ENCODE results near the gene INPP4A.
"Not testable (repeated sequence)": the region's sequence is repeated elsewhere in the genome, so short reads cannot be mapped to it uniquely, and the experiment has no call there.

The INPP4A gene

DNA sequence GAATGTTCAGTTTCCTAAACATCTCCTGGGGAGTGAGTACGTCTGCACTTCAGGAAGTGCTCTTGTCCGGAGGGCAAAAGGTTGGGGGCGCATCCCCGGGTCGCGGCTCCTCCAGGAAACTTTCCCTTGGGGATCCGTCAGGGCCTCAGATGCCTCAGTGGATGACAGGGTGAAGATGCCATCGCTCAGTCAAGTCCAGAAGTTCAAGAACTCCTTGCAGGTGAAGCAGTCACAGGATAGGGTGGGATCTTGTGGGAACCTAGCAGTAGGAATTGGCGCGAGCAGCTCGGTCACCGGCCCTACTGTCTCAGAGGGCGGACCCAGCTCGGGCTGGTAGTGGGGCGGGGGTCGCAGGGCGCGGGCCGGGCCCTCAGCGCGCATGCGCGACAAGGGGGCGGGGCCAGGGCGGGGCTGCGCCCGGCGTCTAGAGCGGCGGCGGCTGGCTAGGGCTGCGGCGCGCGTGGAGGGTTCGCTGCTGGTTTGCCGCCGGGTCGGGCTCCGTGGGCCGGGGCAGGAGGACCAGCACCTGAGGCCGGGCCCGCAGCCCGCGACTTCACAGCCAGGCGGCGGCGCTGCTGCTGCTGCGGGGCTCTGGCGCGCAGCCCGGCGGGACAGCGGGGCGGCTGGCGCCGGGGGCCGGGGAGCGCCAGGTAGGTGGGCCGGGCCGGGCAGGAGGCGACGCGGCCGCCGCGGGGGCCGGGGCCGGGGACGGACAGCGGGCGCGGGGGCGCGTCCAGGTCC is at the start of gene INPP4A:
TSS of gene INPP4A (plus strand) at position 423 of the 741 bp plus-strand sequence. CDS start 75,191 bp downstream, outside the sequence.
- DNase-seq (ENCODE audit: low read depth in 2 of 2): peak; percentile 40 to 65

- DNase-seq (ENCODE audit: low read depth in 2 of 2): no peak
Observed at GRCh38 chr2:98395977-98396376, 48.7 kb upstream of the INPP4A start.

DNA sequence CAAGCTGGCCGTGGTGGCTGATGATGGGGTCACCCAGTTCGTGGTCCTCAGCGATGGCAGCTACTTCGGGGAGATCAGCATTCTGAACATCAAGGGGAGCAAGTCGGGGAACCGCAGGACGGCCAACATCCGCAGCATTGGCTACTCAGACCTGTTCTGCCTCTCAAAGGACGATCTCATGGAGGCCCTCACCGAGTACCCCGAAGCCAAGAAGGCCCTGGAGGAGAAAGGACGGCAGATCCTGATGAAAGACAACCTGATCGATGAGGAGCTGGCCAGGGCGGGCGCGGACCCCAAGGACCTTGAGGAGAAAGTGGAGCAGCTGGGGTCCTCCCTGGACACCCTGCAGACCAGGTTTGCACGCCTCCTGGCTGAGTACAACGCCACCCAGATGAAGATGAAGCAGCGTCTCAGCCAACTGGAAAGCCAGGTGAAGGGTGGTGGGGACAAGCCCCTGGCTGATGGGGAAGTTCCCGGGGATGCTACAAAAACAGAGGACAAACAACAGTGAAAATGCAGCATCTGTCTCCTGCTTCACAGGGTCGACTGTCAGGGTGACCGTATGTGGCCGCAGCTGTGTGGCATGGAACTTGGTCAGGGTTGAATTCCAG is 47.8 kb upstream of the INPP4A start:
- no peak for DNase-seq (ENCODE audit: low read depth in 2 of 2)

DNA sequence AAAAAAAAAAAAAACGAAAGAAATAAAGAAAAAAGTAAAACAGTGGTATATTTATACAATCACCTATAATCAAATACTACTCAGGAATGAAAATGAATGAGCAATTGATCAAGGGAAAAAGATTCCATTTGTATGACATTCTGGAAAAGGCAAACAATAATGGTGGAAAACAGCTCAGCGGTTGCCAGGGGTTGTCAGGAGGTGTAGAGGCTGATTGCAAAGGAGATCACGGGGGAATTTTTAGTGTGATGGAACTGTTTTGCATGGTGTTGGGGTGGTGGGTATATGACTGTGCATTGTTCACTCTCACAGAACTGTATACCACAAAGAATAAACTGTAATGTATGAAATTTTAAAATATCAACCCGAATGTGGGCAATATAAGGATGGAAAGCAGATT is 45.5 kb upstream of the INPP4A start:
- no peak for DNase-seq (ENCODE audit: low read depth in 2 of 2)

DNA sequence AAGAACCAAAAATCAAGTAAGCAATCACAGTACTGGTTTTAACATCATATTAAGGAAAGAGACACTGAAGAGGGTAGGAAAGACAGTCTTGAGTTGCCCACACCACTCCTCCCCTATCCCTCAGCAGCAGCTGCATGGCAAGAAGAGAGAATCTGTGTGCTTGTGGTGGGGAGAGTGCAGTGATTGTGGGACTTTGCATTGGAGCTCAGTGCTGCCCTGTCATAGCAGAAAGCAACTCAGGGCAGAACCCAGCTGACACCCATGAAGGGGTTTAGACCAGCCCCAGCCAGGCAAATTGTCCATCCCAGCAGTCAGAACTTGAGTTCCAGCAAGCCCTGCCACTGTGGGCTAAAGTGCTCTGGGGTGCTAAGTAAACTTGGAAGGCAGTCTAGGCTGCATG is 40.8 kb upstream of the INPP4A start:
- no peak for DNase-seq (ENCODE audit: low read depth in 2 of 2)

DNA sequence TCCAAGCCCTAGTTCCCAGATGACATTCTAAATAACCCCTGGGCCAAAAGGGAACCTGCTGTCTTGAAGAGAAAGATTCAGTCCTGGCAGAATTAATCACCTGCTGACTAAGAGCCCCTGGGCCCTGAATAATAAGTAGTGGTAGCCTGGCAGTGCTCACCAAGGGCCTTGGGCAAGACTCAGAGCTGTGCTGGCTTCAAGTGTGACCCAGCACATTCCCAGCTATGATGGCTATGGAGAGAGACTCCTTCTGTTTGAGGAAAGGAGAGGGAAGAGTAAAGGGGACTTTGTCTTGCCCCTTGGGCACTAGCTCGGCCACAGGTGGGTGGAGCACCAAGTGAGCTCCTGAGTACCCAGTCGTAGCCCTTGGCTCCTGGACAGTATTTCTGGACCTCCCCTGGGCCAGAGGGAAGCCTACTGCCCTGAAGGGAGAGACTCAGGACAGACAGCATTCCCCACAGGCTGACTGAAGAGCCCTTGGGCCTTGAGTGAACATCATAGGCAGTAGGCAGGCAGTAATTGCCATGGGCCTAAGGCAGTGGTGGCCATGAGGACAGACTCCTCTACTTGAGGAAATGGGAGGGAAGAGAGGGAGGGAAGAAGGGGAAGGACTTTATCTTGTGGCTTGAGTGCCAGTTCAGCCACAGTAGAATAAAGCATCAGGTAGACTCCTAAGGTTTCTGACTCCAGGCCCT is 40.0 kb upstream of the INPP4A start:
- DNase-seq (ENCODE audit: low read depth in 2 of 2): no peak

GRCh38 chr2:98405301-98405700 is 39.4 kb upstream of the INPP4A start:
- DNase-seq (ENCODE audit: low read depth in 2 of 2): no peak

GRCh38 chr2:98408155-98408554 is 36.5 kb upstream of the INPP4A start:
- no peak for DNase-seq (ENCODE audit: low read depth in 2 of 2)

DNA sequence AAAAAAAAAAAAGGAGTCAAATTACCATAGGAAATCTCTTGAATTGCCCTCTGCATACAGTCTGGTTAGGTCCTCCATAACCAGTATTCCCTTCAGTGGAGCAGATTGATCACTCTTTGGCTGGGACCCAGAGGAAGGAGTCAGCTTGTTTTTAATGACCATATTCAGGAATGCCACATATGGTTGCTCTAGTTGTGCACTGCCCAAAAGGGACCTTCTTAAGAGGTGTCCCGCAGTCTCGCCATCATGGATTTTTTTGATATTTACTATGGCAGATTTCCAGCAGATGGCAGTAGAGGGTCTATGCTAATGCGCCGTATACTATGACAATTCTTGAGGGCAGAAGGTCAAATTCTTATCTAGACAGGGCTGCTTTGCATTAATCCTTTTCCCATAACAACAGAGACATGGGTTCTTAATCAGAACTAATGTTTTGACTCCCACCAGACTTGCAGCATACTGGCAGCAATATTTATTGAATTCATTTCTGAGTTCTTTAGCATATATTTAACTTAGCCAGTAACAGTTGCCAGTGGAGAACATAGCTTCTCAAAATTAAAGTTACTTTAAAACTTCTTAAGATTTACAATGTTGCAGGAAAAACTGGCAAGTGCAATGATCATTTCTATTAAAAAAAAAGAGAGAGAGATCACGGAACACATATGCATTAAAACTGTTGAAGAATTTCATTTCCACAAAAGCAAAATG is 31.8 kb upstream of the INPP4A start:
- peak; percentile 10 to 15 for DNase-seq (ENCODE audit: low read depth in 2 of 2)

- not testable (repeated sequence) for DNase-seq (ENCODE audit: low read depth in 2 of 2)
Observed at GRCh38 chr2:98414246-98414645, 30.4 kb upstream of the INPP4A start.

DNA sequence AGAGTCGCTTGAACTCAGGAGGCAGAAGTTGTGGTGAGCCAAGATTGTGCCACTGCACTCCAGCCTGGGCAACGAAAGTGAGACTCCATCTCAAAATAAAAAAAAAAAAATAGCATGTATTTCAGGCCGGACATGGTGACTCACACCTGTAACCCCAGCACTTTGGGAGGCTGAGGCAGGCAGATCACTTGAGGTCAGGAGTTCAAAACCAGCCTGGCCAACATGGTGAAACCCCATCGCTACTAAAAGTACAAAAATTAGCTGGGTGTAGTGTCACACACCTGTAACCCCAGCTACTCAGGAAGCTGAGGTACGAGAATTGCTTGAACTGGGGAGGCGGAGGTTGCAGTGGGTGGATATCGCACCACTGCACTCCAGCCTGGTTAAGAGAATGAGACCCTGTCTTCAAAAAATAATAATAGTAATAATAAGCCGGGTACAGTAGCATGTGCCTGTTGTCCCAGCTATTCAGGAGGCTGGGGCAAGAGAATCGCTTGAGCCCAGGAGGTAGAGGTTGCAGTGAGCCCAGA is 28.9 kb upstream of the INPP4A start:
- DNase-seq (ENCODE audit: low read depth in 2 of 2): not testable (repeated sequence)

GRCh38 chr2:98416383-98417159 is 28.1 kb upstream of the INPP4A start:
- no peak for DNase-seq (ENCODE audit: low read depth in 2 of 2)

DNA sequence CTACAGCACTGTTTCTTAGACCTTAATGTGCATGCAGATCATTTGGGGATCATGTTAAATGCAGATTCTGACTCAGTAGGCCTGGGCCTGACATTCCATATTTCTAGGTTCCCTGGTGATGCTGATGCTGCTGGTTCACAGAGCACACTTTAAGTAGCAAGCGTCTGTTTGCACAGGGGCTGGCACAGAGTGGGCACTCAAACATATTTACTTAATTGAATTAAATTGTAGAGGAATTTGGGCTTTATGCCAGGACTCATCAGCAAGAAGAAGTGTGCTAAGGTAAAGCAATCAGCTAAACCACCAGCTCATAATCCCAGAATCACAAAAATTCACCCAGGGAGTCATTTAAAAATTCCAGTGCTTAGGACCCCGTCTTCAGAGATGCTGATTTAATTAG is 25.1 kb upstream of the INPP4A start:
- no peak for DNase-seq (ENCODE audit: low read depth in 2 of 2)

- no peak for DNase-seq (ENCODE audit: low read depth in 2 of 2)
Observed at GRCh38 chr2:98419977-98420725, 24.5 kb upstream of the INPP4A start.

GRCh38 chr2:98422449-98422848 is 22.2 kb upstream of the INPP4A start:
- no peak for DNase-seq (ENCODE audit: low read depth in 2 of 2)

- DNase-seq (ENCODE audit: low read depth in 2 of 2): no peak
Observed at GRCh38 chr2:98426771-98427170, 17.9 kb upstream of the INPP4A start.

- DNase-seq (ENCODE audit: low read depth in 2 of 2): no peak
Observed at GRCh38 chr2:98432145-98432544, 12.5 kb upstream of the INPP4A start.

GRCh38 chr2:98433363-98433964 is 11.2 kb upstream of the INPP4A start:
- DNase-seq (ENCODE audit: low read depth in 2 of 2): no peak

- DNase-seq (ENCODE audit: low read depth in 2 of 2): no peak
Observed at GRCh38 chr2:98434492-98434891, 10.2 kb upstream of the INPP4A start.

DNA sequence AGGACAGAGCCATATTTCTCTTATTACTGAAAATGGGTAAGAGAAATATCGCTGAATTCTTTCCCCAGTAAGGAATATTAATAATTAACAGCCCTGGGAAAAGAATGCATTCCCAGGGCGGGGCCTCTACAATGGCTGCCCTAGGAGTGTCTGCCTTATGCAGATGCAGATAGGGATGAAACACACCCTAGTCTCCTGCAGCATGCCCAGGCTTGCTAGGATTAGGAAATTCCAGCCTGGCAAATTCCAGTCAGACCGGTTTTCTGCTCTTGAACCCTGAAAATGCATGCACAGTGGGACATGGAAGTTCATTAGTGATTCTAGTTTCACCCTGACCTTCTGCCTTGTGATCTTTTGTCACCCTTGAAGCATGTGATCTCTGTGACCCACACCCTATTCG is 9.0 kb upstream of the INPP4A start:
- not testable (repeated sequence) for DNase-seq (ENCODE audit: low read depth in 2 of 2)

Data from stimulated activated CD8-positive, alpha-beta memory T cell treated with anti-CD3 and anti-CD28 coated beads, Interleukin-15, amount 100 ng/mL, for 4 hours (primary cell).